RWPE2 (cell line): ENCODE results near the gene PRSS33.
A peak's percentile ranks its signal among the peaks of the same experiment; 100 is the strongest.

Source experiments
- ATAC-seq: fragments of 200-7000 bp; cut with Tn5 transposase; 3 replicates; pipeline ENCODE4 v1.9.1; 2021; ENCODE audit warnings: low read depth
- DNase-seq: peaks from one replicate; pipeline ENCODE4 v3.0.0-alpha.2; 2020; ENCODE audit warnings: low spot score
- H3K27ac ChIP-seq: fragments of 450-650 bp; 2 replicates; pipeline ENCODE4 v1.5.1; 2017; ENCODE audit warnings: mild to moderate bottlenecking; ENCODE audit not compliant: poor library complexity, severe bottlenecking
- H3K27me3 ChIP-seq: fragments of 250-450 bp; sonication (Bioruptor Pico); 2 replicates; pipeline ENCODE4 v1.5.1; 2021; ENCODE audit warnings: mild to moderate bottlenecking, moderate library complexity; ENCODE audit not compliant: insufficient read depth, poor library complexity, severe bottlenecking
- H3K36me3 ChIP-seq: fragments of 250-450 bp; sonication (Bioruptor Pico); 2 replicates; pipeline ENCODE4 v1.5.1; 2020; ENCODE audit warnings: low read depth, mild to moderate bottlenecking, moderate library complexity
- H3K4me1 ChIP-seq: fragments of 250-450 bp; sonication (Bioruptor Pico); 2 replicates; pipeline ENCODE4 v1.5.1; 2021; ENCODE audit warnings: mild to moderate bottlenecking, moderate library complexity; ENCODE audit not compliant: insufficient read depth, poor library complexity, severe bottlenecking
- H3K4me3 ChIP-seq: fragments of 250-450 bp; sonication (Bioruptor Pico); 2 replicates; pipeline ENCODE4 v1.5.1; 2021; ENCODE audit warnings: mild to moderate bottlenecking, moderate library complexity; ENCODE audit not compliant: severe bottlenecking
- H3K9me3 ChIP-seq: fragments of 250-450 bp; sonication (Bioruptor Pico); 2 replicates; pipeline ENCODE4 v1.5.1; 2021; ENCODE audit warnings: mild to moderate bottlenecking, moderate library complexity; ENCODE audit not compliant: severe bottlenecking
- CTCF ChIP-seq: fragments of 450-650 bp; IDR thresholded peaks from one replicate; pipeline ENCODE4 v1.5.1; 2017; ENCODE audit warnings: mild to moderate bottlenecking, moderate library complexity; ENCODE audit not compliant: poor library complexity, severe bottlenecking

Gene PRSS33

GRCh38 chr16:2833776-2834175 lies 46.4 kb upstream of the PRSS33 start:
- ATAC-seq (no peak), DNase-seq (no peak)
- Histone ChIP-seq H3K27ac (no peak overlapping the region), H3K4me1 (peaks cover 26% of the 10 kb centered on the region), H3K4me3 (no peak overlapping the region), H3K9me3 (no peaks in the 10 kb centered on the region), H3K36me3 (no peaks in the 10 kb centered on the region), H3K27me3 (no peaks in the 10 kb centered on the region)
- TF ChIP-seq CTCF, result no peak

GRCh38 chr16:2831203-2831602 lies 43.8 kb upstream of the PRSS33 start:
- no peak for ATAC-seq

GRCh38 chr16:2830355-2830695 lies 43.0 kb upstream of the PRSS33 start:
- DNase-seq (no peak), ATAC-seq (peak; percentile 20; the same call in 2 of the 3 replicates)
- Histone ChIP-seq H3K4me3 (no peak overlapping the region), H3K27me3 (no peaks in the 10 kb centered on the region), H3K4me1 (peaks cover 11% of the 10 kb centered on the region), H3K27ac (peak overlapping the region; percentile 39), H3K9me3 (no peaks in the 10 kb centered on the region), H3K36me3 (no peaks in the 10 kb centered on the region)
- TF ChIP-seq CTCF, result no peak

More at GRCh38 chr16:2831203-2831602, 43.8 kb upstream of the PRSS33 start:
- Histone ChIP-seq H3K4me1 (peaks cover 17% of the 10 kb centered on the region), H3K27me3 (no peaks in the 10 kb centered on the region), H3K36me3 (no peaks in the 10 kb centered on the region), H3K9me3 (no peaks in the 10 kb centered on the region), H3K27ac (no peak overlapping the region), H3K4me3 (no peak overlapping the region)
- DNase-seq, result peak; percentile 62
- no peak for TF ChIP-seq CTCF

- no peaks in the 10 kb centered on the region for H3K27me3 ChIP-seq
- TF ChIP-seq CTCF, result no peak
- peak within 1 kb of the TSS; percentile 39 for H3K27ac ChIP-seq
- H3K4me1 ChIP-seq, result peaks cover 8% of the 10 kb centered on the region
- no peak within 1 kb of the TSS for H3K4me3 ChIP-seq
- ATAC-seq (peak; percentile 78), DNase-seq (no peak)
- H3K9me3 ChIP-seq, result no peaks in the 10 kb centered on the region
- H3K36me3 ChIP-seq, result no peaks in the 10 kb centered on the region
Measured at GRCh38 chr16:2829501-2830354, 42.4 kb upstream of the PRSS33 start, which contains the start of gene ZG16B. Gene ZG16B, plus strand, starts transcription at chr16:2830303. Its CDS starts 139 bp downstream, at chr16:2830442.

- no peak for TF ChIP-seq CTCF
- Histone ChIP-seq H3K9me3 (no peaks in the 10 kb centered on the region), H3K27ac (no peak overlapping the region), H3K36me3 (no peaks in the 10 kb centered on the region), H3K4me1 (peaks cover 8% of the 10 kb centered on the region), H3K27me3 (no peaks in the 10 kb centered on the region), H3K4me3 (no peak overlapping the region)
- ATAC-seq, result no peak
- DNase-seq, result no peak
Measured at GRCh38 chr16:2828876-2829430, 41.6 kb upstream of the PRSS33 start.
